ENCODE results near the gene CD14.

- TF ChIP-seq CTCF (IDR thresholded peaks at IDR 0.05) (no peak), POLR2AphosphoS5 (IDR thresholded peaks at IDR 0.05) (no peak)
These were observed 42.1 kb downstream of the CD14 start for GRCh38 chr5:140590861-140591260.
